Rectal smooth muscle tissue (tissue), 1 donor: ENCODE results near the gene RPL31.

Source experiments
- H3K27ac ChIP-seq: one replicate; pipeline ENCODE4 v1.7.0; 2013; ENCODE audit warnings: low read depth, low read length, inconsistent platforms
- H3K27me3 ChIP-seq: one replicate; pipeline ENCODE4 v1.7.0; 2013; ENCODE audit warnings: low read length; ENCODE audit not compliant: control insufficient read depth, insufficient read depth
- H3K36me3 ChIP-seq: one replicate; pipeline ENCODE4 v1.7.0; 2013; ENCODE audit warnings: low read length; ENCODE audit not compliant: control insufficient read depth, insufficient read depth
- H3K4me1 ChIP-seq: one replicate; pipeline ENCODE4 v1.7.0; 2013; ENCODE audit warnings: low read length; ENCODE audit not compliant: control insufficient read depth, insufficient read depth
- H3K4me3 ChIP-seq: one replicate; pipeline ENCODE4 v1.7.0; 2013; ENCODE audit warnings: low read length
- H3K9ac ChIP-seq: one replicate; pipeline ENCODE4 v1.7.0; 2013; ENCODE audit warnings: low read length

RPL31 gene

GRCh38 chr2:101025561-101025960, 23.5 kb downstream of the RPL31 start:
- H3K9ac ChIP-seq = no peak overlapping the region
- H3K27me3 ChIP-seq = no peaks in the 10 kb centered on the region
- H3K36me3 ChIP-seq = peaks cover 5% of the 10 kb centered on the region
- H3K27ac ChIP-seq = no peak overlapping the region
- H3K4me1 ChIP-seq = no peaks in the 10 kb centered on the region
- no peak overlapping the region for H3K4me3 ChIP-seq

GRCh38 chr2:101026253-101026701, 24.2 kb downstream of the RPL31 start:
- Histone ChIP-seq H3K4me1 (no peaks in the 10 kb centered on the region), H3K9ac (no peak overlapping the region), H3K27me3 (no peaks in the 10 kb centered on the region), H3K27ac (no peak overlapping the region), H3K36me3 (no peaks in the 10 kb centered on the region), H3K4me3 (no peak overlapping the region)

GRCh38 chr2:101026923-101027469, 24.9 kb downstream of the RPL31 start:
- no peak overlapping the region for H3K27ac ChIP-seq
- H3K9ac ChIP-seq = no peak overlapping the region
- no peaks in the 10 kb centered on the region for H3K36me3 ChIP-seq
- H3K27me3 ChIP-seq = no peaks in the 10 kb centered on the region
- no peak overlapping the region for H3K4me3 ChIP-seq
- H3K4me1 ChIP-seq = no peaks in the 10 kb centered on the region

- no peaks in the 10 kb centered on the region for H3K4me1 ChIP-seq
- H3K27me3 ChIP-seq = no peaks in the 10 kb centered on the region
- H3K36me3 ChIP-seq = no peaks in the 10 kb centered on the region
- no peak overlapping the region for H3K9ac ChIP-seq
- H3K27ac ChIP-seq = no peak overlapping the region
- H3K4me3 ChIP-seq = no peak overlapping the region
Observed at GRCh38 chr2:101027852-101028251, 25.8 kb downstream of the RPL31 start.

- H3K36me3 ChIP-seq = peaks cover 6% of the 10 kb centered on the region
Observed at GRCh38 chr2:101030866-101031554, 28.9 kb downstream of the RPL31 start.

GRCh38 chr2:101032084-101032776, 30.1 kb downstream of the RPL31 start:
- Histone ChIP-seq H3K27me3 (no peaks in the 10 kb centered on the region), H3K4me1 (no peaks in the 10 kb centered on the region), H3K36me3 (peaks cover 6% of the 10 kb centered on the region), H3K9ac (no peak overlapping the region), H3K27ac (no peak overlapping the region), H3K4me3 (no peak overlapping the region)

More at GRCh38 chr2:101030866-101031554, 28.9 kb downstream of the RPL31 start:
- Histone ChIP-seq H3K4me1 (no peaks in the 10 kb centered on the region), H3K4me3 (no peak overlapping the region), H3K27ac (no peak overlapping the region), H3K27me3 (no peaks in the 10 kb centered on the region), H3K9ac (no peak overlapping the region)

- H3K4me1 ChIP-seq = no peaks in the 10 kb centered on the region
- H3K27me3 ChIP-seq = no peaks in the 10 kb centered on the region
- no peak overlapping the region for H3K27ac ChIP-seq
- H3K4me3 ChIP-seq = no peak overlapping the region
- peaks cover 6% of the 10 kb centered on the region for H3K36me3 ChIP-seq
- H3K9ac ChIP-seq = no peak overlapping the region
Observed at GRCh38 chr2:101036562-101036961, 34.5 kb downstream of the RPL31 start.

GRCh38 chr2:101037161-101037755, 35.2 kb downstream of the RPL31 start:
- no peaks in the 10 kb centered on the region for H3K27me3 ChIP-seq
- H3K36me3 ChIP-seq = peaks cover 6% of the 10 kb centered on the region
- no peak overlapping the region for H3K27ac ChIP-seq
- H3K4me3 ChIP-seq = no peak overlapping the region
- no peaks in the 10 kb centered on the region for H3K4me1 ChIP-seq
- no peak overlapping the region for H3K9ac ChIP-seq

GRCh38 chr2:101038455-101039255, 36.6 kb downstream of the RPL31 start:
- H3K27ac ChIP-seq = no peak overlapping the region
- H3K4me1 ChIP-seq = no peaks in the 10 kb centered on the region
- H3K36me3 ChIP-seq = peaks cover 6% of the 10 kb centered on the region
- H3K27me3 ChIP-seq = no peaks in the 10 kb centered on the region
- no peak overlapping the region for H3K9ac ChIP-seq
- no peak overlapping the region for H3K4me3 ChIP-seq

- no peak overlapping the region for H3K4me3 ChIP-seq
- H3K4me1 ChIP-seq = no peaks in the 10 kb centered on the region
- no peak overlapping the region for H3K9ac ChIP-seq
- no peak overlapping the region for H3K27ac ChIP-seq
- H3K27me3 ChIP-seq = no peaks in the 10 kb centered on the region
- peaks cover 3% of the 10 kb centered on the region for H3K36me3 ChIP-seq
Observed at GRCh38 chr2:101040072-101040471, 38.0 kb downstream of the RPL31 start.

GRCh38 chr2:101040761-101041160, 38.7 kb downstream of the RPL31 start:
- no peaks in the 10 kb centered on the region for H3K27me3 ChIP-seq
- no peaks in the 10 kb centered on the region for H3K4me1 ChIP-seq
- no peak overlapping the region for H3K4me3 ChIP-seq
- H3K36me3 ChIP-seq = no peaks in the 10 kb centered on the region
- H3K27ac ChIP-seq = no peak overlapping the region
- H3K9ac ChIP-seq = no peak overlapping the region

GRCh38 chr2:101041413-101041812, 39.3 kb downstream of the RPL31 start:
- Histone ChIP-seq H3K27me3 (no peaks in the 10 kb centered on the region), H3K4me1 (no peaks in the 10 kb centered on the region), H3K27ac (no peak overlapping the region), H3K36me3 (no peaks in the 10 kb centered on the region), H3K4me3 (no peak overlapping the region), H3K9ac (no peak overlapping the region)
